ENCODE data around the gene TNNI3K.

- TF ChIP-seq, protein P1, sequence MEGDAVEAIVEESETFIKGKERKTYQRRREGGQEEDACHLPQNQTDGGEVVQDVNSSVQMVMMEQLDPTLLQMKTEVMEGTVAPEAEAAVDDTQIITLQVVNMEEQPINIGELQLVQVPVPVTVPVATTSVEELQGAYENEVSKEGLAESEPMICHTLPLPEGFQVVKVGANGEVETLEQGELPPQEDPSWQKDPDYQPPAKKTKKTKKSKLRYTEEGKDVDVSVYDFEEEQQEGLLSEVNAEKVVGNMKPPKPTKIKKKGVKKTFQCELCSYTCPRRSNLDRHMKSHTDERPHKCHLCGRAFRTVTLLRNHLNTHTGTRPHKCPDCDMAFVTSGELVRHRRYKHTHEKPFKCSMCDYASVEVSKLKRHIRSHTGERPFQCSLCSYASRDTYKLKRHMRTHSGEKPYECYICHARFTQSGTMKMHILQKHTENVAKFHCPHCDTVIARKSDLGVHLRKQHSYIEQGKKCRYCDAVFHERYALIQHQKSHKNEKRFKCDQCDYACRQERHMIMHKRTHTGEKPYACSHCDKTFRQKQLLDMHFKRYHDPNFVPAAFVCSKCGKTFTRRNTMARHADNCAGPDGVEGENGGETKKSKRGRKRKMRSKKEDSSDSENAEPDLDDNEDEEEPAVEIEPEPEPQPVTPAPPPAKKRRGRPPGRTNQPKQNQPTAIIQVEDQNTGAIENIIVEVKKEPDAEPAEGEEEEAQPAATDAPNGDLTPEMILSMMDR (conservative IDR thresholded peaks at IDR 0.05; ENCODE audit: low read depth, low read length), result no peak
- TF ChIP-seq EZH2phosphoT487 (IDR thresholded peaks at IDR 0.05; ENCODE audit: borderline replicate concordance, low read length), result no peak
Observed at GRCh38 chr1:74266001-74266400, 30.8 kb downstream of the TNNI3K start.
